Adipose tissue (tissue), 3 donors: ENCODE measurements around the gene DMGDH. TPM values are rescaled to one million over a fixed set of nuclear protein-coding genes. Genes with fewer than 3 reads are reported as not detected.

Experiments used
- H3K27ac ChIP-seq: one replicate; pipeline ENCODE4 v1.5.1; 2013; ENCODE audit warnings: low read depth, low read length
- WGBS, 3 donors: extraction: QIAGEN DNeasy Blood & Tissue Kit; methylation state at CpG; one replicate each; pipeline ENCODE4 v1.1.7; 2013; 5-methylcytosine and 5-hydroxymethylcytosine counted together
- polyA plus RNA-seq, 3 donors: library from polyadenylated mRNA; stranded (reverse); fragments of 200-250 nt; gene quantifications; one replicate each; pipeline ENCODE4 v1.2.3, GENCODE V29; 2013
- donor health status: healthy with polysubstance abuse.
- donor health status: Bipolar disorder and iron deficiency.
- donor health status: healthy.

Gene DMGDH
- polyA plus RNA-seq, 3 donors, result 0.56 to 5.3 (median 3.7) TPM

GRCh38 chr5:79023947-79024346 is 45.5 kb downstream of the DMGDH start:
- H3K27ac ChIP-seq, result no peak overlapping the region
- WGBS, 3 donors, result 88 to 99% (median 91%) methylated on average over 1 of the region's 1 CpG

- 85 to 94% (median 91%) methylated on average over 1 of the region's 1 CpG for WGBS, 3 donors
- H3K27ac ChIP-seq, result no peak overlapping the region
Observed at GRCh38 chr5:79023348-79023747, 46.1 kb downstream of the DMGDH start.

GRCh38 chr5:79022771-79023170 is 46.7 kb downstream of the DMGDH start:
- H3K27ac ChIP-seq, result no peak overlapping the region
- 87 to 93% (median 90%) methylated on average over 2 of the region's 2 CpGs for WGBS, 3 donors

GRCh38 chr5:79021753-79022152 is 47.7 kb downstream of the DMGDH start:
- 41 to 56% (median 49%) methylated on average over 4 of the region's 4 CpGs for WGBS, 3 donors

GRCh38 chr5:79020861-79021561 is 48.5 kb downstream of the DMGDH start:
- WGBS, 3 donors, result 13 to 15% (median 15%) methylated on average over 14 of the region's 14 CpGs
- no peak overlapping the region for H3K27ac ChIP-seq

More at GRCh38 chr5:79021753-79022152, 47.7 kb downstream of the DMGDH start:
- H3K27ac ChIP-seq, result no peak overlapping the region

- WGBS, 3 donors, result 83 to 91% (median 89%) methylated on average over 2 of the region's 2 CpGs
Observed at GRCh38 chr5:79014631-79015030, 54.8 kb downstream of the DMGDH start.

GRCh38 chr5:79011869-79012268 is 57.6 kb downstream of the DMGDH start:
- H3K27ac ChIP-seq, result no peak overlapping the region

More at GRCh38 chr5:79014631-79015030, 54.8 kb downstream of the DMGDH start:
- no peak overlapping the region for H3K27ac ChIP-seq

GRCh38 chr5:79011219-79011836 is 58.1 kb downstream of the DMGDH start:
- H3K27ac ChIP-seq, result no peak overlapping the region
- 89 to 100% (median 91%) methylated on average over 1 of the region's 1 CpG for WGBS, 3 donors

GRCh38 chr5:79008362-79008761 is 61.1 kb downstream of the DMGDH start:
- 70 to 93% (median 92%) methylated on average over 3 of the region's 3 CpGs for WGBS, 3 donors
- no peak overlapping the region for H3K27ac ChIP-seq

- WGBS, 3 donors, result 80 to 97% (median 94%) methylated on average over 3 of the region's 3 CpGs
- H3K27ac ChIP-seq, result no peak overlapping the region
Observed at GRCh38 chr5:79007872-79008271, 61.6 kb downstream of the DMGDH start.

- 87 to 88% (median 88%) methylated on average over 6 of the region's 6 CpGs for WGBS, 3 donors
- no peak overlapping the region for H3K27ac ChIP-seq
Observed at GRCh38 chr5:79005936-79006631, 63.4 kb downstream of the DMGDH start.

- H3K27ac ChIP-seq, result no peak overlapping the region
- 69 to 76% (median 72%) methylated on average over 4 of the region's 4 CpGs for WGBS, 3 donors
Observed at GRCh38 chr5:79005151-79005550, 64.3 kb downstream of the DMGDH start.

GRCh38 chr5:79002374-79002773 is 67.1 kb downstream of the DMGDH start:
- whole genome bisulfite sequencing, 3 donors, result 80 to 96% (median 89%) methylated on average over 1 of the region's 1 CpG

GRCh38 chr5:79001471-79001870 is 68.0 kb downstream of the DMGDH start:
- no peak overlapping the region for H3K27ac ChIP-seq

More at GRCh38 chr5:79002374-79002773, 67.1 kb downstream of the DMGDH start:
- no peak overlapping the region for H3K27ac ChIP-seq

GRCh38 chr5:78997090-78997489 is 72.4 kb downstream of the DMGDH start:
- H3K27ac ChIP-seq, result no peak overlapping the region
- 93 to 95% (median 95%) methylated on average over 2 of the region's 2 CpGs for WGBS, 3 donors

- 81 to 94% (median 86%) methylated on average over 2 of the region's 2 CpGs for WGBS, 3 donors
- no peak overlapping the region for H3K27ac ChIP-seq
Observed at GRCh38 chr5:78995521-78996007, 73.9 kb downstream of the DMGDH start.

GRCh38 chr5:78993165-78993564 is 76.3 kb downstream of the DMGDH start:
- no peak overlapping the region for H3K27ac ChIP-seq

GRCh38 chr5:78992146-78992545 is 77.3 kb downstream of the DMGDH start:
- no peak overlapping the region for H3K27ac ChIP-seq
- 57 to 94% (median 71%) methylated on average over 2 of the region's 2 CpGs for WGBS, 3 donors

- no peak overlapping the region for H3K27ac ChIP-seq
- WGBS, 3 donors, result 95 to 97% (median 97%) methylated on average over 12 of the region's 12 CpGs
Observed at GRCh38 chr5:78989080-78989479, 80.4 kb downstream of the DMGDH start.
